ENCODE results near the gene ESR2. TPM values are rescaled to one million over a fixed set of nuclear protein-coding genes. Genes with fewer than 3 reads are reported as not detected.

ESR2 gene
- total RNA-seq, 4 donors from 2014 or later, result 0.14 to 1.4 TPM; not detected in 2

GRCh38 chr14:64202716-64203115 is 91.5 kb downstream of the ESR2 start:
- no peaks in the 10 kb centered on the region for H3K27me3 ChIP-seq
- in situ Hi-C loops (cut with MboI; ENCODE audit: low pct_ligation_motif_present in 1 of 4, low pct_unique_long_range_greater_than_20kb in 1 of 4, low sequenced_read_pairs in 3 of 4) (no loop called here), intact Hi-C loops (cut with DNase I; ENCODE audit: low total_unique reads) (no loop called here)
- H3K36me3 ChIP-seq, result no peaks in the 10 kb centered on the region
- WGBS, 2 donors (ENCODE audit: low coverage in 1 of 2), result 81 to 93% methylated on average over 10 of the region's 10 CpGs
- no peak overlapping the region for H3K27ac ChIP-seq
- no peak for DNase-seq
- TF ChIP-seq POLR2AphosphoS5 (IDR thresholded peaks at IDR 0.05) (no peak), POLR2A (IDR thresholded peaks at IDR 0.05) (no peak), EP300 (IDR thresholded peaks at IDR 0.05; ENCODE audit: low read depth) (no peak), CTCF (IDR thresholded peaks at IDR 0.05) (no peak)
- H3K9me3 ChIP-seq, result no peaks in the 10 kb centered on the region
- H3K4me1 ChIP-seq, result no peaks in the 10 kb centered on the region
- H3K4me3 ChIP-seq, result no peak overlapping the region

- H3K4me1 ChIP-seq, result no peaks in the 10 kb centered on the region
- no peaks in the 10 kb centered on the region for H3K9me3 ChIP-seq
- H3K36me3 ChIP-seq, result no peaks in the 10 kb centered on the region
- WGBS, 2 donors (ENCODE audit: low coverage in 1 of 2), result 92 to 100% methylated on average over 2 to 18 of the region's 18 CpGs
- H3K27me3 ChIP-seq, result no peaks in the 10 kb centered on the region
- TF ChIP-seq CTCF (IDR thresholded peaks at IDR 0.05) (no peak), POLR2AphosphoS5 (IDR thresholded peaks at IDR 0.05) (no peak), POLR2A (IDR thresholded peaks at IDR 0.05) (no peak), EP300 (IDR thresholded peaks at IDR 0.05; ENCODE audit: low read depth) (no peak)
- in situ Hi-C loops (cut with MboI; ENCODE audit: low pct_ligation_motif_present in 1 of 4, low pct_unique_long_range_greater_than_20kb in 1 of 4, low sequenced_read_pairs in 3 of 4) (no loop called here), intact Hi-C loops (cut with DNase I; ENCODE audit: low total_unique reads) (no loop called here)
- H3K4me3 ChIP-seq, result no peak overlapping the region
- DNase-seq, result no peak
- H3K27ac ChIP-seq, result no peak overlapping the region
Observed at GRCh38 chr14:64201921-64202545, 92.1 kb downstream of the ESR2 start.

GRCh38 chr14:64201296-64201695 is 92.9 kb downstream of the ESR2 start:
- Histone ChIP-seq H3K9me3 (no peaks in the 10 kb centered on the region), H3K4me3 (no peak overlapping the region), H3K36me3 (no peaks in the 10 kb centered on the region), H3K4me1 (peaks cover 0 to 4% (median 0%) of the 10 kb centered on the region in 4 donors), H3K27me3 (no peaks in the 10 kb centered on the region), H3K27ac (no peak overlapping the region)
- in situ Hi-C loops (cut with MboI; ENCODE audit: low pct_ligation_motif_present in 1 of 4, low pct_unique_long_range_greater_than_20kb in 1 of 4, low sequenced_read_pairs in 3 of 4) (no loop called here), intact Hi-C loops (cut with DNase I; ENCODE audit: low total_unique reads) (no loop called here)
- no peak for DNase-seq
- WGBS, 2 donors (ENCODE audit: low coverage in 1 of 2), result 93% methylated on average over 7 of the region's 7 CpGs; no CpG with 5 or more reads in 1 of the 2 donors
- no peak for TF ChIP-seq POLR2A (IDR thresholded peaks at IDR 0.05)
- TF ChIP-seq CTCF (IDR thresholded peaks at IDR 0.05), result no peak

- H3K4me1 ChIP-seq, result peaks cover 0 to 6% (median 0%) of the 10 kb centered on the region in 4 donors
- WGBS, 2 donors (ENCODE audit: low coverage in 1 of 2), result 59 to 100% methylated on average over 1 to 4 of the region's 4 CpGs
- no peak overlapping the region for H3K4me3 ChIP-seq
- intact Hi-C loops (cut with DNase I; ENCODE audit: low total_unique reads), result no loop called here
- H3K27me3 ChIP-seq, result no peaks in the 10 kb centered on the region
- in situ Hi-C loops (cut with MboI; ENCODE audit: low pct_ligation_motif_present in 1 of 4, low pct_unique_long_range_greater_than_20kb in 1 of 4, low sequenced_read_pairs in 3 of 4), result no loop called here
- H3K27ac ChIP-seq, result no peak overlapping the region
- no peaks in the 10 kb centered on the region for H3K9me3 ChIP-seq
- no peak for DNase-seq
- TF ChIP-seq POLR2A (IDR thresholded peaks at IDR 0.05) (no peak), EP300 (IDR thresholded peaks at IDR 0.05; ENCODE audit: low read depth) (no peak), POLR2AphosphoS5 (IDR thresholded peaks at IDR 0.05) (no peak), CTCF (IDR thresholded peaks at IDR 0.05) (no peak)
- no peaks in the 10 kb centered on the region for H3K36me3 ChIP-seq
Observed at GRCh38 chr14:64200170-64200569, 94.0 kb downstream of the ESR2 start.

Data from transverse colon (tissue), 4 donors.